A549 (cell line): ENCODE results near the gene NAT16.

ENCODE experiments used
- CTCF ChIP-seq: fragments of >200 bp; sonication (Bioruptor Twin); formaldehyde crosslinking; IDR thresholded peaks from 3 replicates; pipeline ENCODE4 v1.5.1; 2016
- FOXS1 ChIP-seq: fragments of 250-450 bp; sonication (Bioruptor Pico); IDR thresholded peaks from 2 replicates; pipeline ENCODE4 v1.5.0; 2020; ENCODE audit warnings: mild to moderate bottlenecking, moderate library complexity
- HOXA7 ChIP-seq: fragments of 250-450 bp; sonication (Bioruptor Pico); IDR thresholded peaks from 2 replicates; pipeline ENCODE4 v1.5.0; 2020; ENCODE audit warnings: mild to moderate bottlenecking, moderate library complexity
- PBX3 ChIP-seq: IDR thresholded peaks from 2 replicates; pipeline ENCODE4 v1.6.1; 2012
- POLR2A ChIP-seq: IDR thresholded peaks from 2 replicates; pipeline ENCODE4 v1.6.1; 2012; ENCODE audit warnings: mild to moderate bottlenecking, low read length
- TP53 ChIP-seq: fragments of 250-450 bp; sonication (Bioruptor Pico); IDR thresholded peaks from 2 replicates; pipeline ENCODE4 v1.5.0; 2021; ENCODE audit warnings: mild to moderate bottlenecking, moderate library complexity
- USF2 ChIP-seq: fragments of 450-650 bp; IDR thresholded peaks from 2 replicates; pipeline ENCODE4 v1.6.1; 2014; ENCODE audit warnings: antibody characterized with exemption

GRCh38 chr7:101189109-101189508, 9.0 kb upstream of the NAT16 start:
- TF ChIP-seq FOXS1 (CRISPR knock-in tag) (no peak), TP53 (CRISPR knock-in tag) (no peak), CTCF (no peak), USF2 (no peak), PBX3 (no peak), POLR2A (no peak), HOXA7 (CRISPR knock-in tag) (no peak)
